ENCODE results near the gene SMG6.
A peak's percentile ranks its signal among the peaks of the same experiment; 100 is the strongest.

The SMG6 gene

DNA sequence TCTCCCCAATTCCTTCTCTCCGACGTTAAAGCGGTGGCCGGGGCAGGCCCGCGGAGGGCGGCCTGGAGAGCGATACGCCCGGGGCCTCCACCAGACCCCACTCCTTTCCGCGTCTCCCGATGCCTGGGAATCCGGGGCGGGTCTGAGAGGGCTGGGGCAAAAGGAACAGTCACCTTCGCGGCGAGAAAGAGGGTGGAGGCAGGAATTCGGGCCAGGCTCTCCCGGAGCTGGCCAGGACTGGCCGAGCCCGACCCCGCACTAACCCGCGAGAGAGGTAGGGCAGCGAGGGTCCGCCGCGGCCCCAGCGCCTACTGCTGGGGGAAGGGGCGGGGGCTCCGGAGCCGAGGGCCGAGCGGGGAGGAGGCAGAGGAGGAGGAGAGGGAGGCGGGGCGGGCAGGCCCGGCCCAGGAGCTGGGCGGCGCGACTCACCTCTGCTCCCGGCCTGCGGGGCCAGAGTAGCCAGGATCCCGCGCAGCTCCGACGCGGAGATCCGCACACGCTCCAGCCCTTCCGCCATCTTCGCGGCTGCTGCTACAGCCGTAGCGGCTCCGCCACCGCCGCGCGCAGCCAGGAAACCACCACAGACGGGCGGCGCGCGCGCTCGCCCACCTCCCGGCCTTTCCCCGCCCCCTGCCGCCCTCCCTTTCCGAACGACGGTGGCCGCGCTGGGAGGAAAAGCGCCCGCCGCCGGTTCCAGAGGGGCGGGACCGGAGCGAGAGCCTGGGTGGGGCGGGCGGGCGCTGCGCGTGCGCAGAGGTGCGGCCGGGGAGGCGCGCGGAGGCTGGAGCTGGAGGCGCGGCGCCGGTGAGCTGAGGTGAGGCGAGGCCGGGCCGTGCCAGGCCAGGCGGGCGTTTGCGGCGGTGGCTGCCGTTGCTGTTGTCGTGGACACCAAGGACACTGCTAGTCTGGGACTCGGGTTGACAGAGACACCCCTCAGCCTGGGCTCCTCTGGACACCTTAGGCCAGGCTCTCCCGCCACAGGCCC, at the start of gene SMG6, which contains the start of gene SRR:
SMG6 (minus strand) TSS at position 582 of the 985 bp plus-strand sequence; CDS start at position 517, 65 bp downstream.
SRR (plus strand) TSS at position 747 of the 985 bp plus-strand sequence. CDS start 11,611 bp downstream, outside the sequence.
- Mint-ChIP-seq H3K36me3 (ENCODE audit: low read depth) (peaks cover 21% of the 10 kb centered on the region), H3K9me3 (no peaks in the 10 kb centered on the region), H3K27me3 (no peaks in the 10 kb centered on the region), H3K27ac (peak within 1 kb of the TSS; percentile 76), H3K4me3 (peak within 1 kb of the TSS; percentile 91), H3K4me1 (ENCODE audit: low read depth) (peaks cover 49% of the 10 kb centered on the region)

DNA sequence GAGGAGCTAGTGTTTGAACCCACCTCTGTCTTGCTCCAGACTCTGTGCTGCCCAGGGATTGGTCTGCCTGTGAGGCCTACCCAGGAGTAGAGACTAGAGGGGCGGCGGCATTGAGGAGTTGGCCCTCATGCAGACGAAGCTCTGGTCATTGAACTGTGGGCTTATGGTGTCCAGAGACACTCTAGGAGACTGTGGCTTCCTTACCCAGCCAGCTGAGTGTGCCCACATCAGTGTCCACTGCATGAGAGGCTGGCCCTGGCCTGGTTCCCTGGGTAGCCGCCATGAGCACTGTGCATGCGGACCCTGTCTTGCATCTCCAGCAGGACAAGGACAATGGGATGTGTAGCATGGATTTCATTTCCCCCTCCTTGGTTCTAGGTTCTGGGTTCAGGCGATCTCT, 47.7 kb upstream of the SMG6 start:
- no peaks in the 10 kb centered on the region for H3K36me3 Mint-ChIP-seq (ENCODE audit: low read depth)
- H3K27ac Mint-ChIP-seq: no peak overlapping the region
- no peaks in the 10 kb centered on the region for H3K27me3 Mint-ChIP-seq
- H3K4me3 Mint-ChIP-seq: no peak overlapping the region
- H3K4me1 Mint-ChIP-seq (ENCODE audit: low read depth): peaks cover 18% of the 10 kb centered on the region
- no peaks in the 10 kb centered on the region for H3K9me3 Mint-ChIP-seq

DNA sequence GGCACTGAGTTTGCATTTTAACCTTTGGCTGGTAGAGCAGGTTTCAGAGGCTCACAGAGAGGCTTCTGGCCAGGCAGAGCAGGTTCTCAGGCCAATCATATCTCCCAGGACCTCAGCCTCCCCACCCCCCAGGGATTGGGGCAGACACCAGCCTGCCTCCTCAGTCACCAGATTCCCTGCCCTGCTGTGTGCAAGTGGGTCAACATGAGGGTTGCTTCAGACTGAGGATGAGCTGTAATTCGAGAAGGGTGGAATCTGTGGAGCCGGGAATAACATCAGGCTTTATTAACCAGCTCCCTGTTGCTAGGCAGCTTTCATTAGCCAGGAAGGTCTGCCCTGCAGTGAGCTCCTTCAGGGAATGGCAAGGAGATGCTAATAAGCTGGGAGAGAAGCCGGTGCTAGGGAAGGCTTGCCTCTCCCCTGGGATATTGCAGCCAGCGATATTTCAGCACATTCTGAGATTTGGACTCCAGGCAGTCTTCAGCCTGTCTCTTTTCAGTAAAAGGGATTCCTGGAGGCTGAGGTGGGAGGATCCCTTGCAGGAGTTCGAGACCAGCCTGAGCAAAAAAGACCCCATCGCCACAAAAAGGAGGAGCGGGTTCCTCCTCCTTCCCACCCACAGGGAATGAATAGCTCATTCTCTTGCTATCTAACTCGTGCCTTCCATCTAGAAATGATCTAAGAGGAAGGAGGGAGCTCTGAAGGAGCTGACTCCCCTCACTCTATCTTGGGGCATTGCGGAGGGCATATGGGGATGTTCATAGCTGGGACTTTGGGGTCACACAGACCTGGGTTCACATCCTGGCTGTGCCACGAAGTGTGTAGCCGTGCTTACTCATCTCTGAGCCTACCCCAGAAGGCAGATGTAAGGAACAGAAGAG, 44.5 kb upstream of the SMG6 start:
- no peak overlapping the region for H3K27ac Mint-ChIP-seq

DNA sequence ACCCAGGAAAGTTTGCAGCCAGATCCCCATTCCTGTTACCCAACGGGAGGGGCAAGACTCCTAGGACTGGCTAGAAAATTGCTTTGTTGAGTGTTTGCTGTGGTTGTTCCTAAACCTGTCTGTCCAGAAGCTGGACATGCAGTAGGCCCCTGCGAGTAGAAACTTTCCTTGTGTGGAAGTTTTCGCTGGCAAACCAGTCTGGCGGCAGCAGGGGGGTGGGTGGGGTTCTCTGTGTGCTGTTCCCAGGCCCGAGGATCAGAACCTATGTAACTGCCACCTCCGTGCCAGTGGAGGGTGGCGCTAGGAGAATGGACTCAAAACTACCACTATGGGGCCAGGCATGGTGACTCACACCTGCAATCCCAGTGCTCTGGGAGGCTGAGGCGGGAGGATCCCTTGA, 42.9 kb upstream of the SMG6 start:
- peaks cover 21% of the 10 kb centered on the region for H3K4me1 Mint-ChIP-seq (ENCODE audit: low read depth)
- no peaks in the 10 kb centered on the region for H3K27me3 Mint-ChIP-seq
- H3K4me3 Mint-ChIP-seq: no peak overlapping the region
- no peaks in the 10 kb centered on the region for H3K9me3 Mint-ChIP-seq
- peaks cover 9% of the 10 kb centered on the region for H3K36me3 Mint-ChIP-seq (ENCODE audit: low read depth)
- no peak overlapping the region for H3K27ac Mint-ChIP-seq

More for the DNA sequence above, 44.5 kb upstream of the SMG6 start:
- no peak overlapping the region for H3K4me3 Mint-ChIP-seq
- no peaks in the 10 kb centered on the region for H3K9me3 Mint-ChIP-seq
- H3K27me3 Mint-ChIP-seq: no peaks in the 10 kb centered on the region
- peaks cover 14% of the 10 kb centered on the region for H3K4me1 Mint-ChIP-seq (ENCODE audit: low read depth)
- H3K36me3 Mint-ChIP-seq (ENCODE audit: low read depth): peaks cover 6% of the 10 kb centered on the region

DNA sequence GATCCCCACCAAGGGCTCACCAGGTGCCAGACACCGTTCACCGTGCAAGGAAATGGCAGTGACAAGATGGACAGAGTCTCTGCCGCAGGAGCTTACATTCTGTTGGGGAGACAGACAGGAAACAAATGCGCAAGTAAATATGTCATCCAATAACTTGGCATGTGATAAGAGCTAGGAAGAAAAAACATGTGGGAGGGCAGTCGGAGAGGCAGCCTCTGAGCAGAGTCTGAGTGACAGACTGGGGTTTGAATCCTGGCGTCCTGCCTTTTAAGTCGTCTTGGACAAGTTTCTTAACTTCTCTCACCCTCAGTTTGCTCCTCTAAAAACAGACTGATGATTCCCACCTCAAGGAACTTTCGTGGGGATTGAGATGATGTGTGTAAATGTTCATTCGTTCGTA, 40.9 kb upstream of the SMG6 start:
- H3K27me3 Mint-ChIP-seq: no peaks in the 10 kb centered on the region
- peak overlapping the region; percentile 12 for H3K27ac Mint-ChIP-seq
- H3K4me1 Mint-ChIP-seq (ENCODE audit: low read depth): peaks cover 21% of the 10 kb centered on the region
- H3K9me3 Mint-ChIP-seq: no peaks in the 10 kb centered on the region
- H3K36me3 Mint-ChIP-seq (ENCODE audit: low read depth): peaks cover 9% of the 10 kb centered on the region
- H3K4me3 Mint-ChIP-seq: no peak overlapping the region

DNA sequence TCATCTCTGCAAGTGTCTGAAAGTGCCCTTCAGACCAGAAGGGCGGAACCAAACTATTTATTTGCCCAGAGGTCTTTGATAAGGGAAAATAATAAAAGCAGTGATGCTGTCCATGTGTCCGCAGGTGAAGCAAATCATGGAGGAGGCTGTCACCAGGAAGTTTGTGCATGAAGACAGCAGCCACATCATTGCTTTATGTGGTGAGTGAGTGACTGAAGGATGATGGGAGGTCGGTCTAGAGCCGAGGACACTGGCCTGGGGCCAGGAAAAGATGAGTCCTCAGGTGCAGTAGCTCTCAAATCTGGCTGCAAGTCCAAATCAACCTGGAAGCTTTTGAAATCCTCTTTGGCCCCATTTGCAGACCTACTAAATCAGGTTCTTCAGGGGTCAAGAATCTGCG, 39.8 kb upstream of the SMG6 start:
- Mint-ChIP-seq H3K36me3 (ENCODE audit: low read depth) (peaks cover 9% of the 10 kb centered on the region), H3K27ac (peak overlapping the region; percentile 61), H3K27me3 (no peaks in the 10 kb centered on the region), H3K9me3 (no peaks in the 10 kb centered on the region), H3K4me1 (ENCODE audit: low read depth) (peaks cover 22% of the 10 kb centered on the region), H3K4me3 (peak overlapping the region; percentile 2)

DNA sequence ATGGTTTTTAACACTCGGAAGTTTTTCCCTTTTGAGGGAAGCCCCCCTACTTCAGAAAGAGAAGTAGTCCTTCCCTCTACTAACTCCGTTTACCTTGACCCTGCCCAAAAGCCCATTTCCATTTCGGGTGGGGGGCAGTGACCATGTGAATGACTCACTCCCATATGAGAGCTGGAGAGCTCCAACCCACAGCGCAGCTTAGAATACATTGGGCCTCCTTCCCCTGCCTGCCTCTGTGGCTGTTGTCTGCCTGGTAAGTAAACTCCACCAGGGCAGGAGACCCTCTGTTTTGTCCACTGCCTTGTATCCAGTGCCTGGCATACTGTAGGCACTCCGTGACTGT, 34.7 kb upstream of the SMG6 start:
- Mint-ChIP-seq H3K27me3 (no peaks in the 10 kb centered on the region), H3K4me3 (peak overlapping the region; percentile 84), H3K9me3 (no peaks in the 10 kb centered on the region), H3K36me3 (ENCODE audit: low read depth) (peaks cover 3% of the 10 kb centered on the region), H3K27ac (peak overlapping the region; percentile 74), H3K4me1 (ENCODE audit: low read depth) (peaks cover 16% of the 10 kb centered on the region)

DNA sequence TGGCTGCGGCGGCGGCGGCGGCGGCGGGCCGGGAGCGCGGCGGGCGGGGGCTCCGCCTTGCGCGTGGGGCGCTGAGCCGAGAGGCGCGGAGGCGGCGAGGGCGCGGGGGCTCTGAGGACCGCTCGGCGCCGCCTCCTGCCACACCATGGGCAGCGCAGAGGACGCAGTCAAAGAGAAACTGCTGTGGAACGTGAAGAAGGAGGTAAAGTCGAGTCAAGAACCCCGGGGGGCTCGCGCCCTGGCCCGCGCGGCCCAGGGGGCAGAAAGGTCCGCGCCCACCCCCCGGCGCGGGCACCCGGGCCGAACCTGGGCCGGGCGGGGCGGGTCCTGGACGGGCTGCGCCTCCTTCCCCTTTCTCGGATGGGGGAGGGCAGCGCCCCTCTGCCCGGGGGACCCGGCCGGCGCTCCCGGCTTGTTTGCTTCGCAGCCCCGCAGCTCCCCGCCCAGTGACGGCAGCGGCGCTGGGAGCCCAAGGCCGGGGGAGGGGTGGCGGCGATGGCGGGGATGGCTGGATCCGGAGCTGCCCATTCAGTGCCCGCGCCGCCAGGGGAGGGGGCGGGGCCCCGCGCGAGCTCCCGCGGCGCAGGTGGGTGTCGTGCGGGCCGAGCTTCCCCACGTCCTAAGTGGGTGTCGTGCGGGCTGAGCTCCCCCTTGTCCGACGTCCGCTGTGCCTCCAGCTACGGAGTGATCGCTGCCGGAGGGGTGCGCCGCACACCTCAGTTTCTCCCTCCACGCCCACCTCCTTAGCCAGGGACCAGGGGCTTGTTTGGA, 34.1 kb upstream of the SMG6 start:
- Mint-ChIP-seq H3K9me3 (no peaks in the 10 kb centered on the region), H3K4me1 (ENCODE audit: low read depth) (peaks cover 11% of the 10 kb centered on the region), H3K36me3 (ENCODE audit: low read depth) (peaks cover 3% of the 10 kb centered on the region), H3K4me3 (peak overlapping the region; percentile 84), H3K27ac (peak overlapping the region; percentile 74), H3K27me3 (no peaks in the 10 kb centered on the region)

DNA sequence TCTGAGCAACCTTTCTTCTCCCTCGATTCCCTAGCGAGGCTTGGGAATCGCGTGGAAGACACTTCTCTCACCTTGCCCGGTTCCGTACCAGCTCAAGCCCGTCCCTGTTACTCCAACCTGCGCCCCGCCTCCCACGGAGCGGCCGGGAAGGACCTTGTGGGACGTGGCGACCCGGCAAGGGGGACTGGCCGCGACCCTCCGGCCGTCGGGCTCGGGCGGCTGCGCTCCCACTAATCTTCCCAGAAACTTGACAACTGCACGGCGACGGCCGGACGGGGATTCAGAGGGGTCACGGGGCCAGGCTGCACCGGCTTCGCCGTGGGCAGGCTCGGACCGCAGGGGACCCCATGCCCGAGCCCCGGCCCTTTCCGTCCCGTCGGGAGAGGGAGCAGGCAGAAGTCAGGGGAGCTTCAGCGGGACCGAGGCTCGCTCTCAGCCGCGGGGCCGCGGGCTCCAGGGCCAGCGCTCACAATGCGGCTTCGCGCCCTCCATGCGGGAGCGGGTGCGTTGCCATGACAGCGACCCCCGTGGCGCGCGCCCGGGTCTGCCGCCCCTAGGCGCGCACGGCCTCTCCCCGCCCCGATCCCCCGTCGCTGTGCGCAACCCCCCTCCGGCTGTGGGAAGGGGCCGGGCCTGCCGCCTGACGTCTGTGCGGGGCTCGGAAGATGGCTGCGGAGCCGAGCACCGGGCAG, 33.4 kb upstream of the SMG6 start, which contains the start of gene SGSM2:
SGSM2 (plus strand) TSS at position 650 of the 692 bp plus-strand sequence. CDS start 188 bp downstream, outside the sequence.
- no peaks in the 10 kb centered on the region for H3K9me3 Mint-ChIP-seq
- H3K4me3 Mint-ChIP-seq: peak within 1 kb of the TSS; percentile 84
- peak within 1 kb of the TSS; percentile 100 for H3K27ac Mint-ChIP-seq
- peaks cover 5% of the 10 kb centered on the region for H3K4me1 Mint-ChIP-seq (ENCODE audit: low read depth)
- no peaks in the 10 kb centered on the region for H3K27me3 Mint-ChIP-seq
- H3K36me3 Mint-ChIP-seq (ENCODE audit: low read depth): peaks cover 3% of the 10 kb centered on the region

DNA sequence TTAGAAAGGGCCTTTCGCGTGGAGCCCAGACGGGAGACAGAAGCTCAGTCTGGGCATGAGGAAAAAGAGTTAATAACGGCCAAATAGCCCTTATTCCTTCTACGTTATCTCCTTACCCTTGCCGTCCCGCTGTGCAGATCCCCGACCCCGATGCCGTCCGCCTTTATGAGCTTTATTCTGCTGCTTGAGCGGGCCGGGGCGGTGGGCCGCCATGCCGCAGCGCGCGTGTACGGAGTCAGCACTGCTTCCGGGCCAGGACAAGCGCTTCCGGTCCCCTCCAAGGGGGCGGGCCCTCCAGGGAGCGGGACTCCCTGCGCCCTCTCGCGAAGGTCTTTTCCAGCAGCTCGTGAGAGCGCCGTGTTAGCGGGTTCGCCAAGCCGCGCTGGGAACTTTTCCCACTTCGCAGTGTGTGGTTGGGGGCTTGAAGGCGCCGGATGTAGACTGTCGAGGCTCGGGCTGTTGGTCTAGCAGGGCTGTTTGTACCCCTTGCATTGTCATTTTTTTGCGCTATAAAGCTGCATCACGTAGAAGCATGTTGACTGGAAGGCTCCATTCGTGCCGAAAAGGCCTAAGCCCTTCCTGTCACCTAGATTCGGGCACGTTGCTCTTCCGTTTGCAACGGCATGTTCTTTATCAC, 32.7 kb upstream of the SMG6 start, which contains the start of gene TSR1:
TSR1 (minus strand) TSS at position 243 of the 637 bp plus-strand sequence; CDS start at position 213, 30 bp downstream.
- no peaks in the 10 kb centered on the region for H3K9me3 Mint-ChIP-seq
- H3K27ac Mint-ChIP-seq: peak within 1 kb of the TSS; percentile 100
- peaks cover 5% of the 10 kb centered on the region for H3K4me1 Mint-ChIP-seq (ENCODE audit: low read depth)
- no peaks in the 10 kb centered on the region for H3K36me3 Mint-ChIP-seq (ENCODE audit: low read depth)
- no peaks in the 10 kb centered on the region for H3K27me3 Mint-ChIP-seq
- H3K4me3 Mint-ChIP-seq: no peak within 1 kb of the TSS

DNA sequence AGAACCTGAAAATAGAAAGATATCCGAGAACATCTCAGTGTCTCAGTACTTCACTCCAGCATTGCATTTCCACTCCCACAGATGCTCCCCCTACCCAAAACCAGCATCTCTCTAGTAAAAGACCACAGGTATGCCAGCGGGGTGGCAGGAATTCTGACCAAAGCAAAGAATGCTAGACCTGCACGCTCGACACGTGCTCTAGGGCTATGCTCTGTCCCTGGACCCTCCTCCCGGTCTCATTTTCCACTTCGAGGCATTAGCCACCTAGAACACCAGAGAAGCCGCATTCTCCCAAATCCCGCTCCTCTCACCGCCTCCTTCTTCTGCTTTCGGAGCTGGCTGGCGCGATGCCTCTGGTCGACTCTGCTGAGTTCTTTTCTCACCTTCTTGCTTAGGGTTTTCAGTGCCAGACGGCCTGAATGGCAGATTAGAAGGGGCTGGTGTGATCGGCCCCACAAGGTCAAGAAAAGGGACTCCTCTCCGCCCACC, 32.2 kb upstream of the SMG6 start:
- Mint-ChIP-seq H3K27ac (peak overlapping the region; percentile 100), H3K36me3 (ENCODE audit: low read depth) (no peaks in the 10 kb centered on the region), H3K9me3 (no peaks in the 10 kb centered on the region), H3K4me1 (ENCODE audit: low read depth) (peaks cover 5% of the 10 kb centered on the region), H3K4me3 (no peak overlapping the region), H3K27me3 (no peaks in the 10 kb centered on the region)

DNA sequence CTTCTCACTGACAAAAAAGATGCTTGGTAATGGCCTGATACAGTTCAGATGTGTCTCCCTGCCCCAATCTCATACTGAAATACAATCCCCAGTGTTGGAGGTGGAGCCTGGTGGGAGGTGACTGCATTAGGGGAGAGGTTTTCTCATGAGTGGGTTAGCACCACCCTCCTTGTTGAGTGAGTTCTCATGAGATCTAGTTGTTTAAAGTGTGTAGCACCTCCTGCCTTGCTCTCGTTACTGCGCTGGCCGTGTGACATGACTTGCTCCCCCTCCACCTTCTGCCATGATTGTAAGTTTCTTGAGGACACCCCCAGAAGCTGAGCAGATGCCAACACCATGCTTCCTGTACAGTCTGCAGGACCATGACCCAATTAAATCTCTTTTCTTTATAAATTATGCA, 27.7 kb upstream of the SMG6 start:
- H3K36me3 Mint-ChIP-seq (ENCODE audit: low read depth): peaks cover 23% of the 10 kb centered on the region
- H3K9me3 Mint-ChIP-seq: no peaks in the 10 kb centered on the region
- no peaks in the 10 kb centered on the region for H3K27me3 Mint-ChIP-seq
- H3K27ac Mint-ChIP-seq: no peak overlapping the region
- H3K4me1 Mint-ChIP-seq (ENCODE audit: low read depth): peaks cover 13% of the 10 kb centered on the region
- H3K4me3 Mint-ChIP-seq: no peak overlapping the region

DNA sequence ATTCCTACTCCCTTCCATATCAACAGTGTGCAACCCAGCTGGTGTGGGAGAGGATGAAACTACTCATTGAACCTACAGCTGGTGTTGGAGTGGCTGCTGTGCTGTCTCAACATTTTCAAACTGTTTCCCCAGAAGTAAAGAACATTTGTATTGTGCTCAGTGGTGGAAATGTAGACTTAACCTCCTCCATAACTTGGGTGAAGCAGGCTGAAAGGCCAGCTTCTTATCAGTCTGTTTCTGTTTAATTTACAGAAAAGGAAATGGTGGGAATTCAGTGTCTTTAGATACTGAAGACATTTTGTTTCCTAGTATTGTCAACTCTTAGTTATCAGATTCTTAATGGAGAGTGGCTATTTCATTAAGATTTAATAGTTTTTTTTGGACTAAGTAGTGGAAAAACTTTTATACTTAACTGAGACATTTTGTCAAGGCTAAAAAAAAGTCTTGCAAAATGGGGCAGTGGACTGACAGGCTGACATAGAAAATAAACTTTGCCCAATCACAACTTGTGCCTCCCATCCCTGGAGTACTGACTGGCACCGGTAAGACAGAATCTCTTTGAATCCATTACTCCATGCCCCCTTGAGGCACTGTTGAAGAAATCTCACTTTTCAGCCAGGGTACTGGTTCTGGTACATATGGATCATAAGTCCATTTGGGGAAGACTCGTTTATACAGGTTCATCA, 20.2 kb upstream of the SMG6 start:
- no peaks in the 10 kb centered on the region for H3K9me3 Mint-ChIP-seq
- H3K36me3 Mint-ChIP-seq (ENCODE audit: low read depth): peaks cover 62% of the 10 kb centered on the region
- H3K4me1 Mint-ChIP-seq (ENCODE audit: low read depth): peaks cover 3% of the 10 kb centered on the region
- H3K4me3 Mint-ChIP-seq: no peak overlapping the region
- no peak overlapping the region for H3K27ac Mint-ChIP-seq
- no peaks in the 10 kb centered on the region for H3K27me3 Mint-ChIP-seq
